Kidney (tissue), 14 donors: ENCODE measurements around the gene MAGI1. TPM values are rescaled to one million over a fixed set of nuclear protein-coding genes. Genes with fewer than 3 reads are reported as not detected.

Experiments
- DNase-seq, 5 donors: peaks; one replicate each; pipeline ENCODE4 v3.0.0-alpha.2; 2013 to 2020
- FAIRE-seq: peaks from 2 replicates; lab custom pipeline; 2012; peaks lifted over from hg19 to GRCh38; lab: Jason Lieb, UNC
- H3K27ac ChIP-seq, 2 donors: one replicate each; pipeline ENCODE4 v1.7.0; 2013; ENCODE audit warnings: low read depth in 2 of 2, low read length in 2 of 2, inconsistent platforms in 1 of 2
- H3K27me3 ChIP-seq: one replicate; pipeline ENCODE4 v1.7.1; 2013; ENCODE audit warnings: low read length, inconsistent platforms; ENCODE audit not compliant: control insufficient read depth, insufficient read depth
- H3K36me3 ChIP-seq, 3 donors: one replicate each; pipeline versions ENCODE4 v1.7.0 to v1.7.1; 2013; ENCODE audit warnings: low read length in 3 of 3, control low read depth in 1 of 3, inconsistent platforms in 1 of 3; ENCODE audit not compliant: insufficient read depth in 3 of 3, control insufficient read depth in 2 of 3
- H3K4me1 ChIP-seq, 3 donors: one replicate each; pipeline versions ENCODE4 v1.7.0 to v1.7.1; 2013; ENCODE audit warnings: low read length in 3 of 3, inconsistent platforms in 1 of 3, low read depth in 1 of 3; ENCODE audit not compliant: control insufficient read depth in 2 of 3, insufficient read depth in 2 of 3
- H3K4me3 ChIP-seq, 3 donors: one replicate each; pipeline versions ENCODE4 v1.7.0 to v1.8.1; 2013; ENCODE audit warnings: low read length in 3 of 3, control low read depth in 1 of 3, inconsistent platforms in 1 of 3
- H3K9ac ChIP-seq, 3 donors: one replicate each; pipeline versions ENCODE4 v1.7.0 to v1.7.1; 2013; ENCODE audit warnings: low read length in 3 of 3, control low read depth in 1 of 3, inconsistent platforms in 1 of 3
- H3K9me3 ChIP-seq, 3 donors: one replicate each; pipeline versions ENCODE4 v1.7.0 to v1.7.1; 2013; ENCODE audit warnings: low read length in 3 of 3, control low read depth in 1 of 3, inconsistent platforms in 1 of 3; ENCODE audit not compliant: control insufficient read depth in 2 of 3, insufficient read depth in 1 of 3
- intact Hi-C: fragments of 100-400 bp; cut with DNase I; formaldehyde crosslinking; loops from one replicate; pipeline ENCODE4 v1.11.1; 2022
- polyA plus RNA-seq: library from polyadenylated mRNA; stranded (reverse); fragments of 350-450 nt; fragmentation: Illumina TruSeq; extraction: RNeasy Lipid Tissue Mini Kit (QIAGEN cat#74804); gene quantifications from one replicate; pipeline ENCODE4 v1.2.3, GENCODE V29; 2014; ENCODE audit warnings: low read depth, low replicate concordance; ENCODE audit not compliant: insufficient read depth
- total RNA-seq: library from RNA; stranded (reverse); fragmentation: NEBNext Ultra II Directional; extraction: Animal tissue kit (Norgen Biotek cat#: 25700); gene quantifications from one replicate; pipeline ENCODE4 v1.2.1, GENCODE V29; 2021
- TF ChIP-seq, protein P1 (sequence below): IDR thresholded peaks from 3 replicates; pipeline ENCODE4 v1.5.1; 2012; ENCODE audit warnings: mild to moderate bottlenecking, moderate library complexity, borderline replicate concordance; ENCODE audit not compliant: insufficient read depth; ENCODE audit errors: extremely low read depth
- donor health status: control.
- donor health status: control.
- donor health status: control.
- donor health status: control.
- donor health status: control.
- donor health status: DM: yes; HTN: yes; CAD: no.
- donor health status: Normal renal cell carcinoma (clear cell type).

The MAGI1 gene
- total and polyA plus RNA-seq, 2 donors from 2014 or later = 8.2 to 42.8 TPM

DNA sequence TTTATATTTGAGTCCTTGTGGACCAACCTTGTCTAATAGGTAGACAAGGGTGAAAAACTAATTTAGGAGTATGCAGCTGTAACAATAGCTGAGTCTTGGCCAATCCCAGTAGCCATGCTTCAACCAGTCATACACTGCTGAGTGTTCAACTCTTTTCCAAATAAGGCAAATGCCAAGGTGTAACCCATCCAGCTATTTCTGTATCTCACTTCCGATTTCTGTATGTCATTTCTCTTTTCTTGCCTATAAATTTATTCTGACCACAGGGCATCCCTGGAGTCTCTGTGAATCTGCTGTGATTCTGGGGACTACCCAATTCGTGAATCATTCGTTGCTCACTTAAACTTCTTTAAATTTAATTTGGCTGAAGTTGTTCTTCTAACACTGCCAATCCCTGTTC lies 93.2 kb downstream of the MAGI1 start:
- intact Hi-C loops = no loop called here
- no peaks in the 10 kb centered on the region for H3K27me3 ChIP-seq
- TF ChIP-seq, protein P1, sequence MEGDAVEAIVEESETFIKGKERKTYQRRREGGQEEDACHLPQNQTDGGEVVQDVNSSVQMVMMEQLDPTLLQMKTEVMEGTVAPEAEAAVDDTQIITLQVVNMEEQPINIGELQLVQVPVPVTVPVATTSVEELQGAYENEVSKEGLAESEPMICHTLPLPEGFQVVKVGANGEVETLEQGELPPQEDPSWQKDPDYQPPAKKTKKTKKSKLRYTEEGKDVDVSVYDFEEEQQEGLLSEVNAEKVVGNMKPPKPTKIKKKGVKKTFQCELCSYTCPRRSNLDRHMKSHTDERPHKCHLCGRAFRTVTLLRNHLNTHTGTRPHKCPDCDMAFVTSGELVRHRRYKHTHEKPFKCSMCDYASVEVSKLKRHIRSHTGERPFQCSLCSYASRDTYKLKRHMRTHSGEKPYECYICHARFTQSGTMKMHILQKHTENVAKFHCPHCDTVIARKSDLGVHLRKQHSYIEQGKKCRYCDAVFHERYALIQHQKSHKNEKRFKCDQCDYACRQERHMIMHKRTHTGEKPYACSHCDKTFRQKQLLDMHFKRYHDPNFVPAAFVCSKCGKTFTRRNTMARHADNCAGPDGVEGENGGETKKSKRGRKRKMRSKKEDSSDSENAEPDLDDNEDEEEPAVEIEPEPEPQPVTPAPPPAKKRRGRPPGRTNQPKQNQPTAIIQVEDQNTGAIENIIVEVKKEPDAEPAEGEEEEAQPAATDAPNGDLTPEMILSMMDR = no peak
- no peaks in the 10 kb centered on the region for H3K36me3 ChIP-seq
- FAIRE-seq (no peak), DNase-seq (no peak)
- peaks cover 2 to 29% (median 7%) of the 10 kb centered on the region in 3 donors for H3K4me1 ChIP-seq
- no peaks in the 10 kb centered on the region for H3K9me3 ChIP-seq
- no peak overlapping the region for H3K4me3 ChIP-seq
- no peak overlapping the region for H3K27ac ChIP-seq
- H3K9ac ChIP-seq = no peak overlapping the region

GRCh38 chr3:65944252-65944651 lies 94.5 kb downstream of the MAGI1 start:
- intact Hi-C loops = no loop called here
- Histone ChIP-seq H3K4me3 (no peak overlapping the region), H3K27me3 (no peaks in the 10 kb centered on the region), H3K36me3 (no peaks in the 10 kb centered on the region), H3K9ac (no peak overlapping the region), H3K27ac (no peak overlapping the region), H3K9me3 (no peaks in the 10 kb centered on the region), H3K4me1 (peaks cover under 1 to 24% (median 4%) of the 10 kb centered on the region in 3 donors)
- no peak for FAIRE-seq
- TF ChIP-seq, protein P1 = no peak
- DNase-seq = no peak

DNA sequence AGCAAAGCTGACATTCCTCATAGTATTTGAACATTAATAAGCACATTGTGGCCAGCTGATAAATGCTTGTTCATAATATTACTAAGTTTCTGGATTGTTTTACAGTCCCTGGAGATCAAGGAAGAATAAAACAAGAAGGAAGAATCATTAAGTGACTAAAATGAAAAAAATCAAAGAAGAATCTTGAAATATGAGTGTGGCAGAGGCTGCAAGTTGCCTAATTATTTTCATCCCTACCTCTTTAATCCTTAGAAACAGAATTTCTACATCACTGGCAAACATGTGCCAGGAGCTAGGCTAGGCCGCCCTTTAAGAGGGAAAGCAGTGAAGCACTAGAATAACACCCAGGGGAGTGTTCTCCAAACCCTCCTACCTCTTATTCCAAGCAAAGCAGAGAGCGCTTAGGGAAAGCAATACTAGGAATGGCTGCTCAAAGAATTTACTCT lies 98.9 kb downstream of the MAGI1 start:
- FAIRE-seq (no peak), DNase-seq (no peak)
- H3K4me3 ChIP-seq = no peak overlapping the region
- H3K9ac ChIP-seq = no peak overlapping the region
- no peaks in the 10 kb centered on the region for H3K27me3 ChIP-seq
- H3K27ac ChIP-seq = no peak overlapping the region
- no peaks in the 10 kb centered on the region for H3K9me3 ChIP-seq
- peaks cover 0 to 4% (median 3%) of the 10 kb centered on the region in 3 donors for H3K4me1 ChIP-seq
- no peaks in the 10 kb centered on the region for H3K36me3 ChIP-seq
- TF ChIP-seq, protein P1 = no peak
- intact Hi-C loops = no loop called here

GRCh38 chr3:65939184-65939583 lies 99.5 kb downstream of the MAGI1 start:
- peaks cover 0 to 4% (median 3%) of the 10 kb centered on the region in 3 donors for H3K4me1 ChIP-seq
- DNase-seq (no peak), FAIRE-seq (no peak)
- intact Hi-C loops = no loop called here
- no peak overlapping the region for H3K4me3 ChIP-seq
- no peak overlapping the region for H3K27ac ChIP-seq
- H3K9ac ChIP-seq = no peak overlapping the region
- no peaks in the 10 kb centered on the region for H3K27me3 ChIP-seq
- no peaks in the 10 kb centered on the region for H3K36me3 ChIP-seq
- H3K9me3 ChIP-seq = no peaks in the 10 kb centered on the region
- TF ChIP-seq, protein P1 = no peak
